ENCODE data around the gene SLC9A9.

The SLC9A9 gene

DNA sequence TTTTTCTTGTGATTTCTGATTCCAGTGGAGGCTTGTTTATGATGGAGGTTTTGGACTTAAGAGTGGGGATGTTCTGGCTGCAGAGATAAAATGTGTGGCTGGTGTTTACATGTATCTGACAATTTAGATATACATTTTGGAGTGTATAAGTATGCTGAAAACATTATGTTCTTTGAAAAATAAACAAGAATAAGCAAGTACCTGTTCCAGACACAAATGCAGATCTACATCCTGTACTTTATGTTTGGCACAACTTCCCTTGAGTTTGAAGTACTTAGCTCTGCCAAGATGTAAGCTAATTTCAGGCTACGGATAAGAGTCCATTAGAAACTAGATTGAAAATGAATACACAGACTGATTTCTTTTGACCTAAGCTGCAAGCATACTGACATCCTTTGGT is 451.5 kb downstream of the SLC9A9 start:
- no peak for DNase-seq
- Histone ChIP-seq H3K36me3 (no peaks in the 10 kb centered on the region), H3K4me3 (ENCODE audit: low read depth, low read length) (no peak overlapping the region), H3K27me3 (no peaks in the 10 kb centered on the region), H3K4me1 (no peaks in the 10 kb centered on the region; the same call in none of the 2 replicates), H3K9me3 (no peaks in the 10 kb centered on the region)
- TF ChIP-seq, protein P1, sequence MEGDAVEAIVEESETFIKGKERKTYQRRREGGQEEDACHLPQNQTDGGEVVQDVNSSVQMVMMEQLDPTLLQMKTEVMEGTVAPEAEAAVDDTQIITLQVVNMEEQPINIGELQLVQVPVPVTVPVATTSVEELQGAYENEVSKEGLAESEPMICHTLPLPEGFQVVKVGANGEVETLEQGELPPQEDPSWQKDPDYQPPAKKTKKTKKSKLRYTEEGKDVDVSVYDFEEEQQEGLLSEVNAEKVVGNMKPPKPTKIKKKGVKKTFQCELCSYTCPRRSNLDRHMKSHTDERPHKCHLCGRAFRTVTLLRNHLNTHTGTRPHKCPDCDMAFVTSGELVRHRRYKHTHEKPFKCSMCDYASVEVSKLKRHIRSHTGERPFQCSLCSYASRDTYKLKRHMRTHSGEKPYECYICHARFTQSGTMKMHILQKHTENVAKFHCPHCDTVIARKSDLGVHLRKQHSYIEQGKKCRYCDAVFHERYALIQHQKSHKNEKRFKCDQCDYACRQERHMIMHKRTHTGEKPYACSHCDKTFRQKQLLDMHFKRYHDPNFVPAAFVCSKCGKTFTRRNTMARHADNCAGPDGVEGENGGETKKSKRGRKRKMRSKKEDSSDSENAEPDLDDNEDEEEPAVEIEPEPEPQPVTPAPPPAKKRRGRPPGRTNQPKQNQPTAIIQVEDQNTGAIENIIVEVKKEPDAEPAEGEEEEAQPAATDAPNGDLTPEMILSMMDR (IDR thresholded peaks at IDR 0.05; ENCODE audit: low read depth, low read length): no peak

DNA sequence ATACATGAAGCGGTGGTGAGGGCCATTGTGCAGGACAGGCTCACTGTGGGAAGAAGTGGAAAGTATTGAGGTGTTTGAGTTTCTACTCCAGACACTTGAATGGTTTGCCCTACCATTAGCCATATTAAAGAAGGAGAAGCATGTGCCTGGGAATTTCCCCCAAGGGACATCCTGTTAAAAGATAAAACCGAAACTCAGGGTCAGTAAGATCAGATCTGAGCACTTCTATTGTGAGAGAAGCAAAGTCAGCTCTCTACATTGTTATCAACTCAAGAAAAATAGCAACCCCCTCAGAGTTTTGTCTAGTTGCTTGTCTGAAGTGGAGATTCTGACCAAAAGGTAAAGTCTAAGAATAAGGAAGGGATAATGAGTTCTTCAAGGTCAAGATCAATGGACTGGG is 458.9 kb downstream of the SLC9A9 start:
- Histone ChIP-seq H3K4me3 (ENCODE audit: low read depth, low read length) (no peak overlapping the region), H3K27me3 (no peaks in the 10 kb centered on the region), H3K9me3 (no peaks in the 10 kb centered on the region), H3K4me1 (no peaks in the 10 kb centered on the region), H3K36me3 (no peaks in the 10 kb centered on the region)
- DNase-seq: no peak
- TF ChIP-seq, protein P1 (IDR thresholded peaks at IDR 0.05; ENCODE audit: low read depth, low read length): no peak

DNA sequence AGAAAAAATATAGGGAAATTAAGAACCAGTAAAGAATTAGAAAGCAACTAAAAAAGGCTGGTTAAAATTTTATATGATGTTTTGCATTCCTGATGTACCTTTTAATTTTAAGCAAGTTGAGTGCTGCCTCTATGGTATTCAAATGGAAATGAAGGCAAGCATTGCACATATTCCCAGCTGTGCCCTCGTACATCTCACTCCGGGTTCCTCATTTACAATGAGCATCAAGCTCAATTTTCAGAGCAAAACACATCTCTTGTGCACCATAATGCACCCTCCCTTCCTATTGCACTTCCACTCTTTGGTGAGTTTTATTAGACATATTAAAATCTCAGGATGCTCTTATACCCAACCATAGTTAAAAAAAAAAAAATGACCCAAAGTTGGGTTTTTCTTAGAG is 460.8 kb downstream of the SLC9A9 start:
- Histone ChIP-seq H3K4me3 (ENCODE audit: low read depth, low read length) (no peak overlapping the region), H3K9me3 (no peaks in the 10 kb centered on the region), H3K27me3 (no peaks in the 10 kb centered on the region), H3K36me3 (no peaks in the 10 kb centered on the region), H3K4me1 (peaks cover 7% of the 10 kb centered on the region)
- TF ChIP-seq, protein P1 (IDR thresholded peaks at IDR 0.05; ENCODE audit: low read depth, low read length): no peak
- DNase-seq: no peak

DNA sequence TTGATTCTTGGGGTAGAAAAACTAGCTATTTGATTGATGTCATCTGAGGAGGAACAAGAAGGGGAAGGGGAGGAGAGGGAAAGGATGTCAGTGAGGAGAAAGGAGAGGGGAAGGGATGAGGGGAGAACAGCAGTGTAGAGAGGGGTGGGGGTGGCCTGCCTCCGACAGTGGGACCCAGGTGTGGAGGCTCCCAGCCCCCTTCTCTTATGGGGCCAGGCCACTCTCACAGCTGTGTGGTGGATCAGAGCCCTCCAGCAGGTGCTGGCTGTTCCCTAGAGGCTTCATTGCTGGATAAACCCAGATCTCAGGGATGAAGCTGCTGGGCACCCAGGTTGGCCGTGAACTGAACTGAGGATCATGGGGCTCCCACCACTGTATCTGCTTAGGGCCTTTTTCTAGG is 464.2 kb downstream of the SLC9A9 start:
- no peak for DNase-seq
- TF ChIP-seq, protein P1 (IDR thresholded peaks at IDR 0.05; ENCODE audit: low read depth, low read length): no peak
- H3K4me3 ChIP-seq (ENCODE audit: low read depth, low read length): no peak overlapping the region

DNA sequence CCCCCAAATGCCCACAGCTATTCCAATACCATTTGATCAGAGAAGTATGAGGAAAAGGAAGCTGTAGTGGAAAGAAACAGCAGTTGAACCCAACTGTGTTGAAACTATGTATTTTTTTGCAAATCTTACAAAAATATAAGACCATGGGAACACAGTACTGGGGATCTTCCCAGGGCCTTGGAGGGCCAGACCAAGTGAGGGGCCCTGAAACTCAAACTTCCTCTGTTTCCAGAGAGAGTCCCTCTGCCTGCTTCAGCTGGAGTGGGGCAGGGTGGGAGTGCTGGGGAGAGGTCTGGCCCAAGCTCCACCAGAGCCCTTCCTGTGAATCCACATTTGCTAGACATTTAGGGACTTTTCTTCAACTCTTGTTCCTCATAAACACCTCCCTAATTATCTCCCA is 464.8 kb downstream of the SLC9A9 start:
- Histone ChIP-seq H3K4me1 (peaks cover 7% of the 10 kb centered on the region), H3K4me3 (ENCODE audit: low read depth, low read length) (no peak overlapping the region), H3K36me3 (no peaks in the 10 kb centered on the region), H3K9me3 (no peaks in the 10 kb centered on the region), H3K27me3 (no peaks in the 10 kb centered on the region)
- TF ChIP-seq, protein P1 (IDR thresholded peaks at IDR 0.05; ENCODE audit: low read depth, low read length): no peak
- DNase-seq: no peak

More for the DNA sequence above, 464.2 kb downstream of the SLC9A9 start:
- no peaks in the 10 kb centered on the region for H3K9me3 ChIP-seq
- H3K4me1 ChIP-seq: peaks cover 7% of the 10 kb centered on the region
- no peaks in the 10 kb centered on the region for H3K27me3 ChIP-seq
- H3K36me3 ChIP-seq: no peaks in the 10 kb centered on the region

DNA sequence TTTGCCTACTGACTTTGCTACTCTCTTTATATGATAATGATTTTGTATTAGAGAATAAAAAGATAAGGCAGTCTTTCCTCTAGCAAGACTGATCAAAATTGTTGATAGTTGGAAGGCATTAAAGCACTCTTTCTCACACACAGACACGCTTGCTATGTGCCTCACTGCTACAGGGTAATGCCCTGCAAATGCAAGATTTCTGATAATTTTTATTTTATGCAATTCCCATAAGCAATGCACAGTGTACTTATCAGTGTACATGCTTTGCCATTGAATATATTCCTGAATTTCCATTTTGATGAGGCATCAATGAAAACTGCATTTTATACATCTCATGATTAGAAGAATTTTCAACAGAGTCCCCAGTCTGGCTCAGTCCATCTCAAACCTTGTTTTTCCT is 465.5 kb downstream of the SLC9A9 start:
- no peaks in the 10 kb centered on the region for H3K27me3 ChIP-seq
- DNase-seq: no peak
- no peak overlapping the region for H3K4me3 ChIP-seq (ENCODE audit: low read depth, low read length)
- H3K4me1 ChIP-seq: peaks cover 7% of the 10 kb centered on the region
- H3K36me3 ChIP-seq: no peaks in the 10 kb centered on the region
- TF ChIP-seq, protein P1 (IDR thresholded peaks at IDR 0.05; ENCODE audit: low read depth, low read length): no peak
- no peaks in the 10 kb centered on the region for H3K9me3 ChIP-seq

Data from BE2C (cell line).